MCF 10A (cell line): ENCODE measurements around the gene TMEM135. TPM values are rescaled to one million over a fixed set of nuclear protein-coding genes. Genes with fewer than 3 reads are reported as not detected.

ENCODE experiments used
- BruUV-seq: library from RNA; stranded (reverse); fragments of 400-500 nt; replicated peaks from 2 replicates; lab custom pipeline; 2021; lab: Mats Ljungman, UMichigan
- CTCF ChIA-PET: fragments of 300-600 bp; sonication (Branson Sonifier 250); formaldehyde crosslinking; extraction: SDS; loops from one replicate; lab custom pipeline; 2021; ENCODE audit warnings: antibody characterized with exemption, inconsistent platforms; lab: Yijun Ruan, JAX
- POLR2A ChIA-PET: fragments of 300-600, 350-650 bp; sonication (Branson Sonifier 250); formaldehyde crosslinking; extraction: SDS; loops from one replicate; lab custom pipeline; 2020; ENCODE audit warnings: antibody characterized with exemption, inconsistent platforms; lab: Yijun Ruan, JAX
- DNase-seq: peaks from one replicate; pipeline ENCODE4 v3.0.0-alpha.2; 2018; ENCODE audit not compliant: unreplicated experiment
- H3K27ac Mint-ChIP-seq: one replicate; pipeline ENCODE4 v1.8.0; 2022; ENCODE audit warnings: mild to moderate bottlenecking, low read depth, mixed read lengths; ENCODE audit not compliant: unreplicated experiment
- H3K27me3 Mint-ChIP-seq: one replicate; pipeline ENCODE4 v1.8.0; 2022; ENCODE audit warnings: mixed read lengths; ENCODE audit not compliant: insufficient read depth, unreplicated experiment
- H3K36me3 Mint-ChIP-seq: one replicate; pipeline ENCODE4 v1.8.0; 2022; ENCODE audit warnings: mild to moderate bottlenecking, moderate library complexity, mixed read lengths; ENCODE audit not compliant: insufficient read depth, unreplicated experiment
- H3K4me1 Mint-ChIP-seq: one replicate; pipeline ENCODE4 v1.8.0; 2022; ENCODE audit warnings: mixed read lengths; ENCODE audit not compliant: insufficient read depth, unreplicated experiment
- H3K4me3 Mint-ChIP-seq: one replicate; pipeline ENCODE4 v1.8.0; 2022; ENCODE audit warnings: mild to moderate bottlenecking, moderate library complexity, mixed read lengths; ENCODE audit not compliant: unreplicated experiment
- H3K9me3 Mint-ChIP-seq: one replicate; pipeline ENCODE4 v1.8.0; 2022; ENCODE audit warnings: mixed read lengths; ENCODE audit not compliant: unreplicated experiment
- intact Hi-C: fragments of 100-400 bp; cut with micrococcal nuclease; formaldehyde crosslinking; loops from 2 replicates; pipeline ENCODE4 v1.14.1; 2022
- total RNA-seq: library from RNA; stranded (reverse); gene quantifications from 2 replicates; pipeline ENCODE4 v1.2.3, GENCODE V29; 2022
- TF ChIP-seq, protein P1 (sequence below): fragments of 200-600 bp; IDR thresholded peaks from one replicate; pipeline ENCODE4 v1.8.0; 2022; ENCODE audit warnings: antibody characterized with exemption, mild to moderate bottlenecking; ENCODE audit not compliant: unreplicated experiment

TMEM135 gene
- total RNA-seq, 1 experiment from 2014 or later = 10.7 TPM

DNA sequence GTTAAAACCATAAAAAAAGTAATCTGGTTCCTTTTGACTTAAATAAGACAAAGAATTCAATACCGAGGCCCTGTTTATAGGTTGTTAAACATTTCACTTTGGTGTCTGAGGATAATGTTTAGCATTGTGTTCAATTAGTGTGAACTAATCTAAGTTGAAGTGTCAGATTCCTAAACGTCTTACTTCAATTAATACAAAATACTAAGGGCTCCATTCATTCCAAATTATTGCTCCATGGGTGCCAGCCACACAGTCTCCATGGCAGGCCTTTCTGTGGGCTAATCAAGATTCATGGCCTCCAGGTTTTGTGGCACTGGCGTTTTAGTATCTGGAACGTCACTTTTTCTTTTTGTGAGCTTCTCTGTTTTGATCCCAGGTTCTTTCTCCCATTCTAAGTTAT lies 89.4 kb downstream of the TMEM135 start:
- Mint-ChIP-seq H3K36me3 (peaks cover 7% of the 10 kb centered on the region), H3K27ac (no peak overlapping the region), H3K9me3 (no peaks in the 10 kb centered on the region), H3K4me3 (no peak overlapping the region), H3K4me1 (no peaks in the 10 kb centered on the region), H3K27me3 (no peaks in the 10 kb centered on the region)
- intact Hi-C loops = no loop called here
- ChIA-PET POLR2A (interaction anchor here (0.8 kb wide), 1 partner anchor 15 kb away, joined by 3 read pairs; no protein-coding TSS in a partner anchor), CTCF (interaction anchor here (0.6 kb wide), 1 partner anchor 131 kb away, joined by 3 read pairs; no protein-coding TSS in a partner anchor)
- TF ChIP-seq, protein P1, sequence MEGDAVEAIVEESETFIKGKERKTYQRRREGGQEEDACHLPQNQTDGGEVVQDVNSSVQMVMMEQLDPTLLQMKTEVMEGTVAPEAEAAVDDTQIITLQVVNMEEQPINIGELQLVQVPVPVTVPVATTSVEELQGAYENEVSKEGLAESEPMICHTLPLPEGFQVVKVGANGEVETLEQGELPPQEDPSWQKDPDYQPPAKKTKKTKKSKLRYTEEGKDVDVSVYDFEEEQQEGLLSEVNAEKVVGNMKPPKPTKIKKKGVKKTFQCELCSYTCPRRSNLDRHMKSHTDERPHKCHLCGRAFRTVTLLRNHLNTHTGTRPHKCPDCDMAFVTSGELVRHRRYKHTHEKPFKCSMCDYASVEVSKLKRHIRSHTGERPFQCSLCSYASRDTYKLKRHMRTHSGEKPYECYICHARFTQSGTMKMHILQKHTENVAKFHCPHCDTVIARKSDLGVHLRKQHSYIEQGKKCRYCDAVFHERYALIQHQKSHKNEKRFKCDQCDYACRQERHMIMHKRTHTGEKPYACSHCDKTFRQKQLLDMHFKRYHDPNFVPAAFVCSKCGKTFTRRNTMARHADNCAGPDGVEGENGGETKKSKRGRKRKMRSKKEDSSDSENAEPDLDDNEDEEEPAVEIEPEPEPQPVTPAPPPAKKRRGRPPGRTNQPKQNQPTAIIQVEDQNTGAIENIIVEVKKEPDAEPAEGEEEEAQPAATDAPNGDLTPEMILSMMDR = no peak
- no peak for DNase-seq
- no TSS peak for BruUV-seq

DNA sequence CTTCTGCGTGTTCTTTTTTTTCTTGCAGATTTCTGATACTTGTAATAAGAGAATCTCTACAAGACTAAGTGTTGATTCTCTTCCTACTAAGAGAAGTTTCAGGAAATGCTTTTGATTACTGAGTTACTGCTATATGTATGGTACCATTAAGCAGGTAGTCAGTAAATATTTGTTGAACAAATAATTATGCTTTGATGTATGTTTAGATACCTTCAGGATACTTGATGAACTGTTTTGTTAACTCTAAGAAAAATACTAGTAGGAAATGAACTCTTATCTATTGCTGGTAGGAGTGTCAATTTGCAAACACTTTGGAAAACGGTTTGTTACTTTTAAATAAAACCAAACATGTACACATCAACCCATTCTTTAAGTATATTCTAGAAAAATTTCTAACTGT lies 90.6 kb downstream of the TMEM135 start:
- CTCF ChIA-PET = interaction anchor here (0.6 to 0.7 kb wide), 2 partner anchors 105 to 146 kb away, joined by 4 read pairs; no protein-coding TSS in a partner anchor

DNA sequence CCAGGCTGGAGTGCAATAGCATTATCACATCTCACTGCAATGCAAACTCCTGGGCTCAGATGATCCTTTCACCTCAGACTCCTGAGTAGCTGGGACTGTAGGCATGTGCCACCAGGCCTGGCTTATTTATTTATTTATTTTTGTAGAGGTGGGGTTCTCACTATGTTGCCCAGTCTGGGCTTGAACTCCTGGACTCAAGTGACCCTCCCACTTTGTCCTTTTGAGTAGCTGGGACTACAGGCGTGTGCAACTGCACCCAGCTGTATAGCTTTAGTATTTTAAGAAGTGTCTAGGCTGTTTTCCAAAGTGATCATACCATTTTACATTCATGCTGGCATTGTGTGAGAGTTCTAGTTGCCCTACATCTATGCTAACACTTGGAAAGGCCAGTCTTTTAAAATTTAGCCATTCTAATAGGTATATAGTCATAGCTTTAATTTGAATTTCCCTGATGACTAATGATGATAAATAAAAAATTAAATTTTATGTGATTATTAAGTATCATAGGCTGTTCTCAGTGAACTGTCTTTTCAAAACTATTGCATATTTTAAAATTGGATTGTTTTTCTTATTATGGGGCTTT lies 96.9 kb downstream of the TMEM135 start:
- no peak for DNase-seq
- CTCF ChIA-PET = interaction anchor here (0.6 to 1.4 kb wide), 5 partner anchors 21 to 196 kb away, joined by 3 read pairs; no protein-coding TSS in a partner anchor

More for the DNA sequence above, 90.6 kb downstream of the TMEM135 start:
- H3K4me1 Mint-ChIP-seq = no peaks in the 10 kb centered on the region
- intact Hi-C loops = no loop called here
- TF ChIP-seq, protein P1 = no peak
- no peaks in the 10 kb centered on the region for H3K9me3 Mint-ChIP-seq
- H3K27me3 Mint-ChIP-seq = no peaks in the 10 kb centered on the region
- H3K4me3 Mint-ChIP-seq = no peak overlapping the region
- POLR2A ChIA-PET = interaction anchor here (0.8 kb wide), 1 partner anchor 132 kb away, joined by 4 read pairs; no protein-coding TSS in a partner anchor
- peaks cover 7% of the 10 kb centered on the region for H3K36me3 Mint-ChIP-seq
- no TSS peak for BruUV-seq
- DNase-seq = no peak
- no peak overlapping the region for H3K27ac Mint-ChIP-seq

DNA sequence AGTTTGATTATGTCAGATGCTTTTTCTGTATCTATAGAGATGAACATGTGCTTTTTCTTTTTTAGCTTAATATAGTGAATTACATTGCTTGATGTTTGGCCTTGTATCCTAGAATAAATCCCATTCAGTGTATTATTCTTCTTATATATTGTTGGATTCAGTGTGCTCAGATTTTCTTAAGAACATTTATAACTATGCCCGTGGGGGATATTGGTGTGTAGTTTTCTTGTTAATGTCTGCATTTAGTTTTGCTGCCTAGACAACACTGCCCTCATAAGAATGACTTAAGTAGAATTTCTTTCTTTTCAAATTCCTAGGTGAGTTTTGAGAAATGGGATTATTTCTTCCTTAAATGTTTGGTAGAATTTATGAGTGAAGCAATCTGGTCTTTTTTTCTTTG lies 98.5 kb downstream of the TMEM135 start:
- Mint-ChIP-seq H3K27me3 (no peaks in the 10 kb centered on the region), H3K27ac (no peak overlapping the region), H3K4me3 (no peak overlapping the region), H3K9me3 (no peaks in the 10 kb centered on the region), H3K4me1 (peaks cover 4% of the 10 kb centered on the region), H3K36me3 (no peaks in the 10 kb centered on the region)
- ChIA-PET POLR2A (no interaction called here), CTCF (no interaction called here)
- BruUV-seq = no TSS peak
- TF ChIP-seq, protein P1 = no peak
- DNase-seq = no peak
- intact Hi-C loops = no loop called here

More for the DNA sequence above, 96.9 kb downstream of the TMEM135 start:
- peaks cover 4% of the 10 kb centered on the region for H3K4me1 Mint-ChIP-seq
- BruUV-seq = no TSS peak
- intact Hi-C loops = no loop called here
- no peaks in the 10 kb centered on the region for H3K9me3 Mint-ChIP-seq
- H3K27ac Mint-ChIP-seq = no peak overlapping the region
- H3K36me3 Mint-ChIP-seq = no peaks in the 10 kb centered on the region
- no peaks in the 10 kb centered on the region for H3K27me3 Mint-ChIP-seq
- POLR2A ChIA-PET = interaction anchor here (1.4 kb wide), 1 partner anchor 9 kb away, joined by 6 read pairs; no protein-coding TSS in a partner anchor
- H3K4me3 Mint-ChIP-seq = no peak overlapping the region
- TF ChIP-seq, protein P1 = no peak
